IMR-90 (cell line): ENCODE measurements around the gene SLC8A3. TPM values are rescaled to one million over a fixed set of nuclear protein-coding genes. Genes with fewer than 3 reads are reported as not detected.

ENCODE experiments used
- ATAC-seq: fragments of 200-7000 bp; cut with Tn5 transposase; 2 replicates; pipeline ENCODE4 v1.9.1; 2020; ENCODE audit warnings: low read depth, mild to moderate bottlenecking, moderate library complexity
- BruUV-seq: library from RNA; stranded (reverse); fragments of 400-500 nt; replicated peaks from 2 replicates; lab custom pipeline; 2021; lab: Mats Ljungman, UMichigan
- CTCF ChIA-PET: fragments of 300-600 bp; formaldehyde crosslinking; extraction: SDS; loops from one replicate; lab custom pipeline; 2021; ENCODE audit warnings: antibody characterized with exemption; lab: Yijun Ruan, JAX
- POLR2A ChIA-PET: fragments of 300-600 bp; sonication (Branson Sonifier 250); formaldehyde crosslinking; loops from one replicate; lab custom pipeline; 2022; ENCODE audit warnings: antibody characterized with exemption; ENCODE audit not compliant: unreplicated experiment; lab: Charles Lee
- DNase-seq: peaks from one replicate; pipeline ENCODE4 v3.0.0; 2013
- H2AFZ ChIP-seq: replicated peaks from 2 replicates; pipeline ENCODE3; 2013; ENCODE audit warnings: low read length, mild to moderate bottlenecking; ENCODE audit not compliant: poor library complexity
- H2AK5ac ChIP-seq: 2 replicates; pipeline ENCODE4 v1.6.1; 2013; ENCODE audit warnings: low read depth, low read length, inconsistent platforms
- H2AK9ac ChIP-seq: replicated peaks from 2 replicates; pipeline ENCODE3; 2013; ENCODE audit warnings: mild to moderate bottlenecking, low read depth, low read length, moderate library complexity; ENCODE audit not compliant: poor library complexity
- H2BK120ac ChIP-seq: 2 replicates; pipeline ENCODE4 v1.6.1; 2013; ENCODE audit warnings: low read depth, low read length, inconsistent platforms
- H2BK15ac ChIP-seq: 3 replicates; pipeline ENCODE4 v1.6.1; 2013; ENCODE audit warnings: low read depth, low read length, inconsistent platforms
- H2BK20ac ChIP-seq: 2 replicates; pipeline ENCODE4 v1.6.1; 2013; ENCODE audit warnings: low read depth, mild to moderate bottlenecking, inconsistent platforms, low read length, moderate library complexity
- H2BK5ac ChIP-seq: 2 replicates; pipeline ENCODE4 v1.6.1; 2013; ENCODE audit warnings: mild to moderate bottlenecking, low read depth, low read length, inconsistent platforms; ENCODE audit not compliant: poor library complexity, severe bottlenecking
- H3K14ac ChIP-seq: replicated peaks from 2 replicates; pipeline ENCODE4 v1.6.1; 2013; ENCODE audit warnings: low read depth, low read length, inconsistent platforms
- H3K18ac ChIP-seq: 2 replicates; pipeline ENCODE4 v1.6.1; 2013; ENCODE audit warnings: low read depth, low read length, control low read depth
- H3K23ac ChIP-seq: 2 replicates; pipeline ENCODE4 v1.6.1; 2013; ENCODE audit warnings: low read depth, low read length, inconsistent platforms
- H3K27ac ChIP-seq: 2 replicates; pipeline ENCODE4 v1.5.1; 2013; ENCODE audit warnings: mild to moderate bottlenecking, control low read depth, low read length; ENCODE audit not compliant: insufficient read depth
- H3K27me3 ChIP-seq: 2 replicates; pipeline ENCODE4 v1.6.1; 2013; ENCODE audit warnings: low read length; ENCODE audit not compliant: control insufficient read depth, insufficient read depth
- H3K36me3 ChIP-seq: 2 replicates; pipeline ENCODE4 v1.6.1; 2013; ENCODE audit warnings: low read length, mixed read lengths; ENCODE audit not compliant: control insufficient read depth, insufficient read depth
- H3K4ac ChIP-seq: 2 replicates; pipeline ENCODE4 v1.6.1; 2013; ENCODE audit warnings: low read depth, low read length, inconsistent platforms
- H3K4me1 ChIP-seq: 2 replicates; pipeline ENCODE4 v1.6.1; 2013; ENCODE audit warnings: low read length, mixed read lengths; ENCODE audit not compliant: control insufficient read depth, insufficient read depth
- H3K4me2 ChIP-seq: 2 replicates; pipeline ENCODE4 v1.6.1; 2013; ENCODE audit warnings: low read depth, mild to moderate bottlenecking, control low read depth, low read length, moderate library complexity
- H3K4me3 ChIP-seq: 2 replicates; pipeline ENCODE4 v1.5.1; 2013; ENCODE audit warnings: low read depth, mild to moderate bottlenecking, control low read depth, low read length, moderate library complexity; ENCODE audit not compliant: insufficient read depth
- H3K56ac ChIP-seq: 2 replicates; pipeline ENCODE4 v1.6.1; 2013; ENCODE audit warnings: low read length, inconsistent platforms; ENCODE audit not compliant: insufficient read depth; ENCODE audit errors: extremely low read depth
- H3K79me1 ChIP-seq, 2 experiments: 2 replicates each; pipeline ENCODE4 v1.6.1; 2013; ENCODE audit warnings: low read length in 2 of 2, inconsistent platforms in 1 of 2, low read depth in 1 of 2
- H3K9ac ChIP-seq: 2 replicates; pipeline ENCODE4 v1.6.1; 2013; ENCODE audit warnings: low read depth, low read length, control low read depth
- H3K9me1 ChIP-seq: 2 replicates; pipeline ENCODE4 v1.6.1; 2013; ENCODE audit warnings: low read length, inconsistent platforms; ENCODE audit not compliant: insufficient read depth
- H3K9me3 ChIP-seq: 2 replicates; pipeline ENCODE4 v1.6.1; 2013; ENCODE audit warnings: low read length; ENCODE audit not compliant: control insufficient read depth, insufficient read depth
- H4K20me1 ChIP-seq: 2 replicates; pipeline ENCODE4 v1.6.1; 2013; ENCODE audit warnings: low read length, inconsistent platforms; ENCODE audit not compliant: insufficient read depth
- H4K5ac ChIP-seq: 2 replicates; pipeline ENCODE4 v1.6.1; 2013; ENCODE audit warnings: mild to moderate bottlenecking, low read depth, low read length, control low read depth
- H4K8ac ChIP-seq, 2 experiments: 2 replicates each; pipeline ENCODE4 v1.6.1; 2013; ENCODE audit warnings: low read depth in 2 of 2, low read length in 2 of 2, control low read depth in 1 of 2, inconsistent platforms in 1 of 2
- H4K91ac ChIP-seq: 2 replicates; pipeline ENCODE4 v1.6.1; 2013; ENCODE audit warnings: low read depth, low read length, inconsistent platforms; ENCODE audit not compliant: insufficient read depth
- BHLHE40 ChIP-seq: fragments of 150-350 bp; IDR thresholded peaks from 2 replicates; pipeline ENCODE4 v1.6.1; 2016; ENCODE audit warnings: mild to moderate bottlenecking, low read depth, low read length
- CHD1 ChIP-seq: IDR thresholded peaks from 2 replicates; pipeline ENCODE4 v1.6.1; 2012; ENCODE audit warnings: low read depth, low read length, improper control_type of control experiment
- MAFK ChIP-seq: IDR thresholded peaks from 2 replicates; pipeline ENCODE4 v1.6.1; 2012; ENCODE audit warnings: low read depth, low read length, improper control_type of control experiment
- MAZ ChIP-seq: IDR thresholded peaks from 2 replicates; pipeline ENCODE4 v1.6.1; 2012; ENCODE audit warnings: low read depth, mild to moderate bottlenecking, low read length, improper control_type of control experiment, moderate library complexity, borderline replicate concordance
- MXI1 ChIP-seq: IDR thresholded peaks from 2 replicates; pipeline ENCODE4 v1.6.1; 2012; ENCODE audit warnings: low read depth, mild to moderate bottlenecking, low read length, moderate library complexity, borderline replicate concordance
- NFE2L2 ChIP-seq: fragments of 150-350 bp; IDR thresholded peaks from 2 replicates; pipeline ENCODE4 v1.6.1; 2016; ENCODE audit warnings: low read depth, mild to moderate bottlenecking, low read length
- POLR2A ChIP-seq: IDR thresholded peaks from 2 replicates; pipeline ENCODE4 v1.6.1; 2012; ENCODE audit warnings: mild to moderate bottlenecking, low read depth, low read length
- RAD21 ChIP-seq: IDR thresholded peaks from 2 replicates; pipeline ENCODE4 v1.6.1; 2012; ENCODE audit warnings: low read length, improper control_type of control experiment
- RCOR1 ChIP-seq: IDR thresholded peaks from 2 replicates; pipeline ENCODE4 v1.6.1; 2012; ENCODE audit warnings: mild to moderate bottlenecking, low read length, improper control_type of control experiment; ENCODE audit not compliant: insufficient replicate concordance
- RFX5 ChIP-seq: IDR thresholded peaks from 2 replicates; pipeline ENCODE4 v1.8.0; 2012; ENCODE audit warnings: low read depth, mild to moderate bottlenecking, low read length, moderate library complexity
- WGBS, 2 experiments: methylation state at CpG; one replicate each; pipeline versions ENCODE4 v1.1.5 to v1.1.7; 2013; ENCODE audit warnings: missing lambda C conversion rate in 2 of 2; ENCODE audit not compliant: insufficient read length in 1 of 2; ENCODE audit errors: extremely low coverage in 2 of 2; 5-methylcytosine and 5-hydroxymethylcytosine counted together
- dilution Hi-C: fragments of 300-500 bp; cut with HindIII; formaldehyde crosslinking; loops from one replicate; pipeline ENCODE4 v1.14.3; 2018; ENCODE audit warnings: low sequenced_read_pairs; ENCODE audit not compliant: unreplicated experiment
- in situ Hi-C: fragments of 300-500 bp; cut with MboI; formaldehyde crosslinking; loops from 3 replicates; pipeline ENCODE4 v1.14.3; 2019; ENCODE audit warnings: low sequenced_read_pairs, inconsistent platforms, mixed read lengths
- intact Hi-C: fragments of 100-400 bp; cut with micrococcal nuclease; formaldehyde crosslinking; loops from 2 replicates; pipeline ENCODE4 v1.10.0; 2022
- polyA plus RNA-seq, 3 experiments: library from polyadenylated mRNA; depleted of rRNA; stranded (reverse); fragments of >200 nt; gene quantifications; 2 replicates each; pipeline ENCODE4 v1.2.3, GENCODE V29; 2012; ENCODE audit warnings: low replicate concordance in 1 of 3
- total RNA-seq: library from RNA; depleted of rRNA; stranded (reverse); fragments of >200 nt; gene quantifications from 2 replicates; pipeline ENCODE4 v1.2.3, GENCODE V29; 2012
- TF ChIP-seq, protein P1 (sequence below): fragments of 150-350 bp; IDR thresholded peaks from 2 replicates; pipeline ENCODE4 v1.6.1; 2016; ENCODE audit warnings: low read depth, mild to moderate bottlenecking, low read length, moderate library complexity, borderline replicate concordance
- TF ChIP-seq, protein P2 (sequence below): conservative IDR thresholded peaks from 2 replicates; pipeline ENCODE4 v1.5.1; 2012; ENCODE audit warnings: mild to moderate bottlenecking, low read depth, low read length, improper control_type of control experiment

Gene SLC8A3
- total and polyA plus RNA-seq, 2 of the 4 experiments (the other 2 are of a cell fraction) = under 0.01 TPM; not detected in 1

DNA sequence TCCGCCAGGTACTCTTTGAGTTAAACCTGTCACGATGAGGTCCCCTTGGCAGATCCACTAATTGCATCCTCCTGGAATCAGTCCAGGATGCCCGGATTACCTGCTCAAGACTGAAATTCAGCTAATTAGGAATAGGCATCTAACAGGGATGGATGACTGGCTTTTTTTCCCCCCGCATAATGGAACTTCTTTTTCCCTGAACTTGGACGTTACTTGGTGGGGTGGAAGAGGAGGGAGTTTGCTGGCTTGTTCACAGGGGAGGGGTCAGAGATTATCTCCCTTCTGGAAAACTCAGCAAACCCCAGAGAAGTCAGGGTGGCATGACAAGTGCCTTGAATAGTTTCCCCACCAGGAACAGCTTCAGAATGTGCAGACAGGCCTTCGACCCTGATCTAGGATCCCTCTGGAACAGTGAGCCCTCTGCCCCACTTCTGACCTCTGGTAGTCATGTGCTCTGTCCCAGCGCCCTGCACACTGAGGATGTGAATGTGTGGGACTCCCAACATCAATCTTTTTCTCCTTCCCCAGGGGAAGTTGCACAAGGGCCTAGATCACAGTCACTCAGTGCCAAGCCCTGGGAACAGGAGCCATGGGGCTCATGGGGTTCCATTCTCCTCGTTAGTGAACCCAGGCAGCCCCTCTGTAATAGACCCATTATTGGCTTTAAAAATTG is 167.1 kb downstream of the SLC8A3 start:
- H3K56ac ChIP-seq = no peak overlapping the region
- H2BK20ac ChIP-seq = no peak overlapping the region
- DNase-seq (no peak), ATAC-seq (no peak)
- H2AFZ ChIP-seq = no peak overlapping the region
- no peak overlapping the region for H4K8ac ChIP-seq
- no peak for TF ChIP-seq POLR2A
- TF ChIP-seq, protein P1, sequence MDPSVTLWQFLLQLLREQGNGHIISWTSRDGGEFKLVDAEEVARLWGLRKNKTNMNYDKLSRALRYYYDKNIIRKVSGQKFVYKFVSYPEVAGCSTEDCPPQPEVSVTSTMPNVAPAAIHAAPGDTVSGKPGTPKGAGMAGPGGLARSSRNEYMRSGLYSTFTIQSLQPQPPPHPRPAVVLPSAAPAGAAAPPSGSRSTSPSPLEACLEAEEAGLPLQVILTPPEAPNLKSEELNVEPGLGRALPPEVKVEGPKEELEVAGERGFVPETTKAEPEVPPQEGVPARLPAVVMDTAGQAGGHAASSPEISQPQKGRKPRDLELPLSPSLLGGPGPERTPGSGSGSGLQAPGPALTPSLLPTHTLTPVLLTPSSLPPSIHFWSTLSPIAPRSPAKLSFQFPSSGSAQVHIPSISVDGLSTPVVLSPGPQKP = no peak
- no peak for TF ChIP-seq NFE2L2
- TF ChIP-seq RCOR1 = no peak
- no peak for TF ChIP-seq CHD1
- TF ChIP-seq MAFK = no peak
- TF ChIP-seq RAD21 = no peak
- TF ChIP-seq, protein P2, sequence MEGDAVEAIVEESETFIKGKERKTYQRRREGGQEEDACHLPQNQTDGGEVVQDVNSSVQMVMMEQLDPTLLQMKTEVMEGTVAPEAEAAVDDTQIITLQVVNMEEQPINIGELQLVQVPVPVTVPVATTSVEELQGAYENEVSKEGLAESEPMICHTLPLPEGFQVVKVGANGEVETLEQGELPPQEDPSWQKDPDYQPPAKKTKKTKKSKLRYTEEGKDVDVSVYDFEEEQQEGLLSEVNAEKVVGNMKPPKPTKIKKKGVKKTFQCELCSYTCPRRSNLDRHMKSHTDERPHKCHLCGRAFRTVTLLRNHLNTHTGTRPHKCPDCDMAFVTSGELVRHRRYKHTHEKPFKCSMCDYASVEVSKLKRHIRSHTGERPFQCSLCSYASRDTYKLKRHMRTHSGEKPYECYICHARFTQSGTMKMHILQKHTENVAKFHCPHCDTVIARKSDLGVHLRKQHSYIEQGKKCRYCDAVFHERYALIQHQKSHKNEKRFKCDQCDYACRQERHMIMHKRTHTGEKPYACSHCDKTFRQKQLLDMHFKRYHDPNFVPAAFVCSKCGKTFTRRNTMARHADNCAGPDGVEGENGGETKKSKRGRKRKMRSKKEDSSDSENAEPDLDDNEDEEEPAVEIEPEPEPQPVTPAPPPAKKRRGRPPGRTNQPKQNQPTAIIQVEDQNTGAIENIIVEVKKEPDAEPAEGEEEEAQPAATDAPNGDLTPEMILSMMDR = no peak
- no peak for TF ChIP-seq BHLHE40
- TF ChIP-seq MXI1 = no peak
- no peak for TF ChIP-seq RFX5
- no peak for TF ChIP-seq MAZ
- H3K4me1 ChIP-seq = peaks cover 6% of the 10 kb centered on the region
- no peak overlapping the region for H3K18ac ChIP-seq
- H4K5ac ChIP-seq = no peak overlapping the region
- no peak overlapping the region for H4K91ac ChIP-seq
- BruUV-seq = no TSS peak
- H3K9me3 ChIP-seq = no peaks in the 10 kb centered on the region
- dilution Hi-C loops (no loop called here), in situ Hi-C loops (loop anchor here (25.0 kb wide), 1 partner anchor 434 kb away; no protein-coding TSS in a partner anchor), intact Hi-C loops (no loop called here)
- no peak overlapping the region for H3K23ac ChIP-seq
- no peaks in the 10 kb centered on the region for H3K27me3 ChIP-seq
- no peak overlapping the region for H3K4me3 ChIP-seq
- peaks cover 3% of the 10 kb centered on the region; the same call in 1 of the 2 replicates for H3K36me3 ChIP-seq
- POLR2A ChIA-PET = no interaction called here
- peaks cover 3% of the 10 kb centered on the region; the same call in 1 of the 2 replicates for H3K9me1 ChIP-seq
- H2BK5ac ChIP-seq = no peak overlapping the region
- H2AK9ac ChIP-seq = no peak overlapping the region
- no peak overlapping the region for H2BK120ac ChIP-seq
- H3K9ac ChIP-seq = no peak overlapping the region
- WGBS, 2 experiments = 67% methylated on average over 3 of the region's 8 CpGs; no CpG with 5 or more reads in 1 of the 2 experiments
- H2BK15ac ChIP-seq = no peak overlapping the region
- no peak overlapping the region for H3K14ac ChIP-seq
- H3K27ac ChIP-seq = no peak overlapping the region
- CTCF ChIA-PET = interaction anchor here (1.1 kb wide), 1 partner anchor 134 kb away, joined by 3 read pairs; no protein-coding TSS in a partner anchor
- no peak overlapping the region for H2AK5ac ChIP-seq
- H3K4me2 ChIP-seq = no peak overlapping the region
- no peak overlapping the region for H3K4ac ChIP-seq
- no peaks in the 10 kb centered on the region for H3K79me1 ChIP-seq
- H4K20me1 ChIP-seq = no peaks in the 10 kb centered on the region
